HL-60 (cell line): ENCODE measurements around the gene EVC.

Experiments used
- GABPA ChIP-seq: IDR thresholded peaks from 2 replicates; pipeline ENCODE4 v1.6.1; 2012; ENCODE audit warnings: low read depth
- POLR2AphosphoS5 ChIP-seq: IDR thresholded peaks from 2 replicates; pipeline ENCODE4 v1.6.1; 2012; ENCODE audit warnings: low read depth
- SPI1 ChIP-seq: IDR thresholded peaks from 2 replicates; pipeline ENCODE4 v1.6.1; 2012; ENCODE audit warnings: low read depth, mild to moderate bottlenecking, borderline replicate concordance
- TF ChIP-seq, protein P1 (sequence below): IDR thresholded peaks from one replicate; pipeline ENCODE4 v1.5.1; 2011; ENCODE audit warnings: low read length, control low read depth, inconsistent platforms; ENCODE audit not compliant: insufficient read depth
- TF ChIP-seq, protein P2 (sequence below): IDR thresholded peaks from 2 replicates; pipeline ENCODE4 v1.6.1; 2012; ENCODE audit warnings: low read depth; ENCODE audit not compliant: insufficient replicate concordance

DNA sequence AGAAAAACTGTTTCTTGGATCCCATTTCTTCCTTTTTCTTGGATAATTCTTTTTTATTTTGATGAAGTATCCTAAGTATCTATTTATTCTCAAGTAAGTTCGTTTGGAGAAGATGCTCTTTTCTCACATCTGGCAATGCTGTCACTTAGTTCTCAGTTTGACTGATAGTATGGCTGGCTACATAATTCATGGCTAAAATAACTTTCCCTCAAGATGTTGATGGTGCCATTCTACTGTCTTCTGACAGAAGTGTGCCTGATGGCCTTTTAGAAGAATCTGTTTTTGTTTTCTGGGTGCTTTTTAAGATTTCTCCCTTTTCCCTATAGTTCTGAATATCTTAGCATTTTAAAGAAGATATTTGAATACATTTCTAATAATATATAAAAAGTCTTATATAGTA, 44.3 kb upstream of the EVC start:
- TF ChIP-seq, protein P1, sequence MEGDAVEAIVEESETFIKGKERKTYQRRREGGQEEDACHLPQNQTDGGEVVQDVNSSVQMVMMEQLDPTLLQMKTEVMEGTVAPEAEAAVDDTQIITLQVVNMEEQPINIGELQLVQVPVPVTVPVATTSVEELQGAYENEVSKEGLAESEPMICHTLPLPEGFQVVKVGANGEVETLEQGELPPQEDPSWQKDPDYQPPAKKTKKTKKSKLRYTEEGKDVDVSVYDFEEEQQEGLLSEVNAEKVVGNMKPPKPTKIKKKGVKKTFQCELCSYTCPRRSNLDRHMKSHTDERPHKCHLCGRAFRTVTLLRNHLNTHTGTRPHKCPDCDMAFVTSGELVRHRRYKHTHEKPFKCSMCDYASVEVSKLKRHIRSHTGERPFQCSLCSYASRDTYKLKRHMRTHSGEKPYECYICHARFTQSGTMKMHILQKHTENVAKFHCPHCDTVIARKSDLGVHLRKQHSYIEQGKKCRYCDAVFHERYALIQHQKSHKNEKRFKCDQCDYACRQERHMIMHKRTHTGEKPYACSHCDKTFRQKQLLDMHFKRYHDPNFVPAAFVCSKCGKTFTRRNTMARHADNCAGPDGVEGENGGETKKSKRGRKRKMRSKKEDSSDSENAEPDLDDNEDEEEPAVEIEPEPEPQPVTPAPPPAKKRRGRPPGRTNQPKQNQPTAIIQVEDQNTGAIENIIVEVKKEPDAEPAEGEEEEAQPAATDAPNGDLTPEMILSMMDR = no peak
- TF ChIP-seq POLR2AphosphoS5 = no peak
- TF ChIP-seq GABPA = no peak
- TF ChIP-seq SPI1 = no peak
- TF ChIP-seq, protein P2, sequence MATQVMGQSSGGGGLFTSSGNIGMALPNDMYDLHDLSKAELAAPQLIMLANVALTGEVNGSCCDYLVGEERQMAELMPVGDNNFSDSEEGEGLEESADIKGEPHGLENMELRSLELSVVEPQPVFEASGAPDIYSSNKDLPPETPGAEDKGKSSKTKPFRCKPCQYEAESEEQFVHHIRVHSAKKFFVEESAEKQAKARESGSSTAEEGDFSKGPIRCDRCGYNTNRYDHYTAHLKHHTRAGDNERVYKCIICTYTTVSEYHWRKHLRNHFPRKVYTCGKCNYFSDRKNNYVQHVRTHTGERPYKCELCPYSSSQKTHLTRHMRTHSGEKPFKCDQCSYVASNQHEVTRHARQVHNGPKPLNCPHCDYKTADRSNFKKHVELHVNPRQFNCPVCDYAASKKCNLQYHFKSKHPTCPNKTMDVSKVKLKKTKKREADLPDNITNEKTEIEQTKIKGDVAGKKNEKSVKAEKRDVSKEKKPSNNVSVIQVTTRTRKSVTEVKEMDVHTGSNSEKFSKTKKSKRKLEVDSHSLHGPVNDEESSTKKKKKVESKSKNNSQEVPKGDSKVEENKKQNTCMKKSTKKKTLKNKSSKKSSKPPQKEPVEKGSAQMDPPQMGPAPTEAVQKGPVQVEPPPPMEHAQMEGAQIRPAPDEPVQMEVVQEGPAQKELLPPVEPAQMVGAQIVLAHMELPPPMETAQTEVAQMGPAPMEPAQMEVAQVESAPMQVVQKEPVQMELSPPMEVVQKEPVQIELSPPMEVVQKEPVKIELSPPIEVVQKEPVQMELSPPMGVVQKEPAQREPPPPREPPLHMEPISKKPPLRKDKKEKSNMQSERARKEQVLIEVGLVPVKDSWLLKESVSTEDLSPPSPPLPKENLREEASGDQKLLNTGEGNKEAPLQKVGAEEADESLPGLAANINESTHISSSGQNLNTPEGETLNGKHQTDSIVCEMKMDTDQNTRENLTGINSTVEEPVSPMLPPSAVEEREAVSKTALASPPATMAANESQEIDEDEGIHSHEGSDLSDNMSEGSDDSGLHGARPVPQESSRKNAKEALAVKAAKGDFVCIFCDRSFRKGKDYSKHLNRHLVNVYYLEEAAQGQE = no peak
